Stimulated activated naive CD4-positive, alpha-beta T cell treated with Interleukin-2 at 50 U/mL for 16 hours (primary cell): ENCODE results near the gene MAN1B1.
"Not testable (repeated sequence)": the region's sequence is repeated elsewhere in the genome, so short reads cannot be mapped to it uniquely, and the experiment has no call there.

Source experiments
- DNase-seq: peaks from one replicate; lab custom pipeline; 2025; lab: John Stamatoyannopoulos, UW

The MAN1B1 gene

DNA sequence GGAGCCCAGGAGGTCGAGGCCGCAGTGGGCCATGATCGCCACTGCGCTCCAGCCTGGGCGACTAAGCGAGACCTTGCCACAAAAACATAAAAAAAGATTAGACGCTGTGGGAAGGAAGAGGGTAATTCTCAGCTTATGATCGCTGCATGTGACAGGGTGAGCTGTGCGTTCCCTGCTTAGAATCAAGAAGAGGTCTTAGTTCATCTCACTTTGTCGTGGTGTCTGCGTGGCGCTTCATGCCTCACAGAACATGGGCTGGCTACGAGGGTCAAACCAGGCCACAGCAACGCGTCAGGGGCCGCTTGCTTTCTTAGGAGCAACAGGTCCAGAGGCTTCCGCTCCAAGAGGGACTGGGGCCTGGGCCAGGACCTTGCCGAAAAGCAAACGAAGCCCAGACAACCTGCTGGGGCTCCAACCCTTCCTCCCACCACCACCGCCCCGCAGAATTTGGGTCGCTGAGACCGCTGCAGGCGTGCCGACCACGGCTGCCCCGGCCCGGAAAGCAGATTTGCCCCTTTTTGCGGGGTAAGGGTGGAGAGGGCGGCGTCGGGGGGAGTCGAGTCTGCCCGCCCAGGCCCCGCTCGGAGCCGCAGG lies 42.2 kb downstream of the MAN1B1 start:
- no peak for DNase-seq

DNA sequence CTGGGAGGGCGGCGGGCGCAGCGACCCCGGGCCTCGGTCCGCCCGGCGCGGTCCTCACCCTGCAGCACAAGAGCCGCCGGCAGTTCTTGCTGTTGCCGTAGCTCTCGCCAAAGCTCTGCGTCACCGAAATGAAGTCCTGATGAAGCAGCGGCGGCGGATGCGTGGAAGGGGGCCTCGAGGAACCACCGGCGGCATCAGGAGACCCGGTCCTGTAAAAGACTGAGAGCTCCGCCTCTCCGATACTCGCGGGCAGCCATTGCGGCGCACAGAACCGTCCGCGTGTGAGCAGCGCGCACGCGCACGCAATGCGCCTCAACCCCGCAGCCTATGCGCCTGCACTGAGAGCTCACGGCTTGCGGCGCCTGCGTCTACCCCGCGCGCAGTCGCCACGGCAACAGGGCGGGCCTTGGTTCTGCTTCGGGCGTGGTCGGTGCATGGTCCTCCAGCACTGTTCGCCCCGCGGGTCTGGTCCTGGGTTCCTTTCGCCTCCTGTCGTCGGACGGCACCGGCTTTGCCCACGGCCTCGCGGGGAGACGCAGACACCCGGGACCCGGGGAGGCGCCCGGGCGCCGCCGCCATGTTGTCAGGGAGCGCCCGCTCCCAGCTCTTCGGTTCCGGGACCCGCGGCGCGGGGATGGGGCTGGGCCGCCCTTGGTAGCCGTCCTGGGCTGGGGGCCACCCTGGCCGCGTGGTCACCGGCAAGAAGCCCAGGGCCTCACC lies 42.8 kb downstream of the MAN1B1 start:
- peak; percentile 90 for DNase-seq

DNA sequence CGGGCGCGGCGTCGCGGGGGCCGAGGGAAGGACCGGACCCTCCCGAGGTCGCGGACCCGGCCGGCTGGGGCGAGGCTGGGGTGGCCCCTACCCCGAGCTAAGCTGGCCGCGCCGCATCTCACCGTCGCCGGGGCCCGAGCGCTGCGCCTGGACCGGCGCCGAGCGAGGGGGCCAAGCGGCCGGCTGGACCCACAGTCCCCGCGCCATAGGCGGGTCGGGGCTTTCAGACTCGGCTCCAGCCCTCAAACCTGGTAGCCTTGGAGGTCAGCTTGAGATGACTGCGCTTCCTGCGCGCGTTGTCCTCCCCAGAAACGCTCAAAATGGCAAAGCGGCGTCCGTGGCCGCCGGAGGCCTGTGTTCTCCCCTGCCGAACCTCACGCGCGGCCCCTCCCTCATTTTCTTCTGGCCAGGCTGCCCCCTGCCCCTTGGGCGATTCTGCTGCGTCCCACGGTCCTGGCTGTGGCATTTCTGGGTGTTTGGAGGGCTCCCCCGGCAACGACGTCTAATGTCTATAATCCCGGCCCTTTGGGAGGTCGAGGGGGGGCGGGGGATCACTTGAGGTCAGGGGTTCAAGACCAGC lies 43.5 kb downstream of the MAN1B1 start:
- DNase-seq, result no peak

DNA sequence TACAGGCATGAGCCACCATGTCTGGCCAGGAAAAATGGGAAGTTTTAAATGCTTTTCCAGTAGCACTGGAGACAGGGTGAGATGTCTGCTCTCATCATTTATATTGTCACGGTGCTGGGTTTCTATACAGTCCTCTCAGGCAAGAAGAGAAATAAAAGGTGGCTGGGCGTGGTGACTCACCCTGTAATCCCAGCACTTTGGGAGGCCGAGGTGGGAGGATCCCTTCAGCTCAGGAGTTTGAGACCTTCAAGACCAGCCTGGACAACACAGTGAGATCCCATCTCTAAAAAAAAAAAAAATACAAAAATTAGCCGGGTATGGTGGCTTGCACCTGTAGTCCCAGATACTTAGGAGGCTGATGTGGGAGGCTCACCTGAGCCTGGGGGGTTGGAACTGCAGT lies 47.4 kb downstream of the MAN1B1 start:
- DNase-seq, result no peak

DNA sequence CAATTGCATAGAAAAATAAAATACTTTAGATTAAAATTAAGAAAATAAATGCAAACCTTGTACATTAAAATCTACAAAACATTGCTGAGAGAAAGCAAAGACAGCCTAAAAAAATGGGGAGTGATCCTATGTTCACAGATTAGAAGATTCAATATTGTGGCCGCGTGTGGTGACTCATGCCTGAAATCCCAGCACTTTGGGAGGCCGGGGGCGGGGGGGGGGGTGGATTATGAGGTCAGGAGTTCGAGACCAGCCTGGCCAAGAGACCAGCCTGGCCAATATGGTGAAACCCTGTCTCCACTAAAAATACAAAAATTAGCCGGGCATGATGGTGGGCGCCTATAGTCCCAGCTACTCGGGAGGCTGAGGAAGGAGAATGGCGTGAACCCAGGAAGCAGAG lies 48.4 kb downstream of the MAN1B1 start:
- DNase-seq, result not testable (repeated sequence)

DNA sequence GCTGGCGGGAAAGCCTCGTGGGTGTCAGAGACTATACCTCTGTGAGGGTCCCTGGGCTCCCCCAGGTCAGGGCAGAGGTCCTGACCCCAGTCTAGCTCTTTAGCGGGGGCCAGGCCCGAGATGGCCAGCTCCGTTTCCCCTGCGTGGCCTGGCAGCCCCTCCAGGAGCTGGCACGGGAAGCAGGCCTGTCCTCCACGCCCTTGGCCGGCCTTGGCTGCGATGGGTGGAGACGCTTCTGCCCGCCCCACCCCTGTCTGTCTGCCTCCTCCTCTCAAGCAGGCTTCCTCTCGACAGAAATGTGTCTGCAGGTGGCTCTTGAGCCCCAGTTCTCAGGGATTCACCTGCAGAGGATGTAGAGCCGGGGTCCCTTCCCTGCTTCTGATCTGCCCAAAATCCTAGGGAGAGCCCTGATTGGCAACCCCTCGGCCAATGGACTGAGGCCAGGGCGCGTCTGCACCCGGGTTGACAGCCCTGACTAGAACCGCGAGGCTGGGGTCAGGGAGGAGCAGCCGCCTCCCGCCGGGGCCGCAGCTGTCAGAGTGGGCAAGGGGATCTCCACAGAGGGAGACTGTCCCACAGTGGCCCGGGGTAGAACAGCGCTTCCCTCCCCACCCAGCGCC lies 49.6 kb downstream of the MAN1B1 start:
- DNase-seq, result no peak

DNA sequence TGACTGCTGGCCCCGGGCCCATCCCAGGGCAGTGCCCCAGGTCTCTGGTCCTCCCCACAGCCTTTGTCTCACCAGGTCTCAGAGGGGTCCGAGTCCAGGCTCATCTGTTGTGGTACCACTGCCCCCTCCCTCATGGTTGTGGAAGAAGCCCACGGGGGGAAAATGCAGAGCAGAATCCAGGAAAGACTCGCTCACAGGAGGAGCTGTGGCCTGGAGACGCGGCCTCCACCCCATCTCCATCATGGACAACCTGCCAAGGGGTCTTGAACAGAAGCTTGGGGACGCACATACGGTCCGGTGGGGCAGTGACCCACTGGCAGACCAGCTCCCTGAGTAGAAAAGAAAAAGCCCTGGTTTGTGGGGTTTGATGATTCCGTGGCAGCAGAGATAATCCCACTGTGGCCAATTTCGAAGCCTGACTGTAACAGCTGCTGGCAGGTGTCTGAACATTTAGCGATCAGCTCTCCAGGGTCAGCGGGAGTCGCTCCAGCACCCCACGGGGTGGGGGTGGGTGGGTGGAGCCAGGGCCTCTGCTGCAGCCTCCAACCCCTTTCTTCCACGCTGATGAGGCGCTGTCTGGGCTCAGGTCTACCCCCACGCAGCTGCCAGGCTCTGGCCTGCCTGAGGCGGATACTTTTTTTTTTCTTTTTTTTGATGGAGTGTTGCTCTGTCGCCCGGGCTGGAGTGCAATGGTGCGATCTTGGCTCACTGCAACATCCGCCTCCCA lies 50.3 kb downstream of the MAN1B1 start:
- DNase-seq, result no peak

DNA sequence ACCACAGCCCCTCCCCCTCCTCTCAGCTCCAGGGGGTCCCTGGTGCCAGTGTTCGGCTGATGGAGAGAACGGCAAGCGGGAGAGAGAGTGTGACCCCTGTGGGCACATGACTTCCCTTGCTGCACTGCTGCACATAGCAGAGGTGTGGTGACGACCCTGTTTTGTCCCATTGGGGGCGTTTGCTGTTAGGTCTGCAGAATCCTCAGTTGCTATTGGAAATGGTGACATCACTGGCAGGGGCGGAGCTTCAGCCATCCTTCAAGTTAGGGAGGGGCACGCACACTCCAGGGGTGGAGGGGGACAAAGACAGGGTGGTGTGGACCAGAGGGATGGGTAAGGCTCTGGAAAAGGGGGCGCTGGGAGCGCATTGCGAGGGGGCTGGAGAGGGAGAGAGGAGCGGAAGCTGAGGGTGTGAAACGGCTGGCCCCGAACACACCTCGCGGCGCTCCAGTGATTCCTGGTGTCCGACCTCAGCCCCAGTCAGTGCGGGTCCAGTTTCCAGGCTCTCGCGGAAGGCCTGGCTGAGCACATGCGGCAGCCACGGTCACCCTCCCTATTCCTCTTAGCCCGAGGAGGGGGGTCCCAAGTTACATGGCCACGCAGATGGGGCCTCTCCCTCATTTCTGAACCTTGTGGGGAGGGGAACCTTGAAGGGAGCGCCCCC lies 51.4 kb downstream of the MAN1B1 start:
- DNase-seq, result no peak

DNA sequence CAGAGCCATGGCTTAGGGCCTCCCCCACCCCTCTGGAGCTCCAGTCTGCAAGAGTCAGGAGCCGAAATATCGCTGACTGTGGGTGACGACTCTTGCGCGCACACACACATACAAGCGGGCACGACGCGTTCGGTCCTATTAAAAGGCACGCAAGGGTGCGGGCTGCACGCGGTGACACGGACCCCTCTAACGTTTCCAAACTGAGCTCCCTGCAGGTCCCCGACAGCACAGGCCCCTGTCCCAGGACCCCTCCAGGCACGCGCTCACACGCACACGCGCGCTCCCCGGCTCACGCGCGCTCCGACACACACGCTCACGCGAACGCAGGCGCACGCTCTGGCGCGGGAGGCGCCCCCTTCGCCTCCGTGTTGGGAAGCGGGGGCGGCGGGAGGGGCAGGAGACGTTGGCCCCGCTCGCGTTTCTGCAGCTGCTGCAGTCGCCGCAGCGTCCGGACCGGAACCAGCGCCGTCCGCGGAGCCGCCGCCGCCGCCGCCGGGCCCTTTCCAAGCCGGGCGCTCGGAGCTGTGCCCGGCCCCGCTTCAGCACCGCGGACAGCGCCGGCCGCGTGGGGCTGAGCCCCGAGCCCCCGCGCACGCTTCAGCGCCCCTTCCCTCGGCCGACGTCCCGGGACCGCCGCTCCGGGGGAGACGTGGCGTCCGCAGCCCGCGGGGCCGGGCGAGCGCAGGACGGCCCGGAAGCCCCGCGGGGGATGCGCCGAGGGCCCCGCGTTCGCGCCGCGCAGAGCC lies 52.1 kb downstream of the MAN1B1 start, which contains the start of gene GRIN1:
GRIN1 (plus strand) TSS at position 433 of the 746 bp plus-strand sequence. CDS start 333 bp downstream, outside the sequence.
- no peak for DNase-seq

DNA sequence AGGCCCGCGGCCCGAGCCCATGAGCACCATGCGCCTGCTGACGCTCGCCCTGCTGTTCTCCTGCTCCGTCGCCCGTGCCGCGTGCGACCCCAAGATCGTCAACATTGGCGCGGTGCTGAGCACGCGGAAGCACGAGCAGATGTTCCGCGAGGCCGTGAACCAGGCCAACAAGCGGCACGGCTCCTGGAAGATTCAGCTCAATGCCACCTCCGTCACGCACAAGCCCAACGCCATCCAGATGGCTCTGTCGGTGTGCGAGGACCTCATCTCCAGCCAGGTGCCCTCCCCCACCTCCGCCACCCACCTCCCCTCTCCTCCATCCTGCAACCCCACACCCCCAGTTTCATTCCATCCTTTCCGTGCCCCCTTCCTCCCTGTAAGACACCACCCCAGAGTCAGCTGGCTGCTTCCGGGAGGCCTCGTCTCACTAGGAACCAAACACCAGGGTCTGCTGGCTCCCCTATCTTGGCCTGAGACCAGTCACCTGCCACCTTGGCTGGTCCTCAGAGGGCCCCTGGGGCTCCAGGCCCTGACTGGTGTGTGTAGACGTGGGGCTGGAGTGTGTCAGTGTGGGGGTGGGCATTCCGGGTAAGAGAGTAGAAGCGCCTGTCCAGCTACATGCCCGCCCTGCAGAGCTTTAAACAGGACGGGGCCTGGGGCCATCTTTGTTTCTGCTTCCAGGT lies 52.8 kb downstream of the MAN1B1 start:
- no peak for DNase-seq

DNA sequence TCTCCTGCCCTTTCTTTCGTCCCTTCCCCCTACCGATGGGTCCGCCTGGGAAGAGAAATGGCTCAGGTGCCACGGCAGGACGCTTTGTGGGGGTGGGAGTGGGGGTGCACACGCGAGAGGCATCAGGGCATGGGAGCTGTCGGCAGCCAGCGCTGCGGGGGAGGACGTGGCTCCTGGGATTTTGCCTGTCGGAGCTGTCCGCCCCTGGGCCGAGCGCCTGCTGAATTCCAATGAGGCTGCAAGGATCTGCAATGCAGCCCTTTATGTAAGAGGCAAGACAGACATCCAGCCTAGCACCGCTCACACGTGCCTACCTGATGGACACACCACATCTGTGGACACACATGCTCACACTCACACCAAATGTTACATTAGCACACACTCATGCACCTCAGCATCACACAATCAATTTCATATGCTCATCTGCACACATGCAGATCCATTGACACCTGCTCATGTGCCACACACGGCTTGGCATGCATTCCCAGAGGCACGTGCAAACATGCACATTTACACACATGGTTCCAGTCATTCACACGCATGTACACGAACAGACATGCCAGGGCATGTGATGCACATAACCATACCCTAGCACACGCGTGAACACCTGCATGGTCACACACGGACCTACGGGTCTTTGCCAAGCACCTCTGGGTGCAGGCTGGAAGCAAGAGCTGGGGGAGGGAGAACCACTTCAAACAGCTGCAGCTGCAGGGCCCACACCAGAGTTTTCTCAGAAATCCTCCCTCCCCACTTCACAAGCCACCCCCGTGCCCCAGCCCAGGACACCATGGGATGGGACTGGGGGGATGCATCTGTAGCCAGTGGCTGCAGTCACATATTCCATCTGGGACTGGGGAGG lies 53.6 kb downstream of the MAN1B1 start:
- DNase-seq, result no peak

DNA sequence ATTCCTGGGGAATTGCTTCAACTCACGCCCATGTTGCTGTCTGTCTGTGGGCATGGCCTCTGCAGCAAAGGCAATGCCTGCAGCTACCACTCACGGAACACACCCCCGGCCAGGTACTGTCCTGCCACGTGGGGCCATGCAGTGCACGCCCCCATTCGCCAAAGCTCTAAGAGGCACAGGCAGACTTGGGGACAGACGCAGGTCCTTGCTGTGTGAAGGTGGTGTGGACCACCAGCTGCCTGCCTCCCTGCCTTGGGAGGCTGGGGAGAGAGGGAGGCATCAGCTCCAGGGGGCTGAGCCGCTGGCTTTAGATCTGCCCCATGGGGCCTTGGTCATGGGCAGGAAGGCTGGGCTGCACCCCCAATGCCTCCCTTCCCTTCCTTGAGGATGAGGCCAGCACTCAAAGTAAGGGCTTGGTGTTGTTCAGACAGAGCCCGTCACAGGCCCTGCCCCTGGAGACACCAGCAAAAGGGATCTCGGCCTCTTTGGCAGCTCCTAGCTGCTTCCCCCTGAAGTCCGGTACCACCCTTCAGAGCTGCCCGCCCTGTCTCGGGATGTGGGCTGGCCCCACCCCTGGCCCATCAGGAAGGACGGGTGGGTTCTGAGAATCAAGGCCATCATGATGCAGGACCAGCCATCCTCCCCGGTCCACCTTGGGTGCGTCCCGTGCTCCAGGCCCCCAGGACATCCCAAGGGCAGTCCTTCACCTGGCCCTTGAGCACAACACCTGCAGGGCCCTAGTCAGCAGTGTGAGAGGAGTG lies 54.4 kb downstream of the MAN1B1 start:
- DNase-seq, result no peak

DNA sequence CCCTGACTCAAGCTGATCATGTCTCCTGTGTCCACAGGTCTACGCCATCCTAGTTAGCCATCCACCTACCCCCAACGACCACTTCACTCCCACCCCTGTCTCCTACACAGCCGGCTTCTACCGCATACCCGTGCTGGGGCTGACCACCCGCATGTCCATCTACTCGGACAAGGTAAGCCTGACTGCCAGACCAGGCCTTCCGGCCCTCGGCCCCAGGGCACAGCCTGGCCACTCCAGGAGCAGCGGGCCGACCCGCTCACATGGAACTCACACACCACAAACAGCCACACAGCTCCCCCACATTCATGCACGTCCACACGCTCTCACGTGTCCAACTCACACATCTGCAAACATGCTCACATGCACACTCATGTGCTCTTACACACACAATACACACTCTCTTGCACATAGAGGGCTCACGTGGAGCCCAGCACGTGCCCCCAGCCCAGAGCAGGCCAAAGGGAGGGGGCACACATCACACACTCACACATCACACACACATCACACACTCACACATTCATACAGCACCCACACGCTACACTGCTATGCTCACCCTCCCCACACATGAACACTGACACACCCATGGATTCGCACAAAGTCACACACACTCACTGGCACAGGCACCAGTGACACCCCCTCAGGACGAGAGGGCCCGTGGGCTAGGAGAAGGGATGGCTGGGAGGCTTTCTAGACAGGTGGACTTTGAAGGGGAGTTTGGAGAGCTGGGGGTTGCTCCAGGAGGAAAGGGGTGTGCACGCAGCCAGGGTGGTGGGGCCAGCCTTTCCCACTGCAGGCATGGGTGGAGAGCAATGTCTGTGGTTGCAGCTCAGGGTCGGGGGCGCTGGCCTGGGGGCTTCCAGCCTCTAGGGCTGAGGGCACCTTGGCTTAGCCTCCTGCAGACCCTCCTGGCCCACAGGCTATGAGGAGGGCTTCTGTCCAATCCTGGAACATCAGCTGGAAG lies 55.5 kb downstream of the MAN1B1 start:
- no peak for DNase-seq

DNA sequence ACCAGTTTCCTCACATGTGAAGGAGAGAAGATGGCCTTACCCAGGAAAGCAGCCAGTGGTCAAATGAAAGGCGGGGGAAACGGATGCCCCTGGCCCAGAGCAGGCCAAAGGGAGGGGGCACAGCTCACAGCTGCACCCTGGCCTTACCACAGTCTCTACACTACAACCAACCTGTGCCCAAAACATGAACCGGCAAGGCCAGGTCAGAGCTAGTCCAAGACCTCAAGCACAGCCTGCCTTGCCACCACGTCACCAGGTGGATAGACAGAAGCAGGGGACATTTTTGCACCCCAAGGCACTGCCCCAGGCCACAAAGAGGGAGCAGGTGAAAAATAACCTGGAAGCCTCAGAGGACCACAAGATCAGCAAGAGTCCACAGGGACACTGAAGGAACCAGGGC lies 56.7 kb downstream of the MAN1B1 start:
- no peak for DNase-seq

DNA sequence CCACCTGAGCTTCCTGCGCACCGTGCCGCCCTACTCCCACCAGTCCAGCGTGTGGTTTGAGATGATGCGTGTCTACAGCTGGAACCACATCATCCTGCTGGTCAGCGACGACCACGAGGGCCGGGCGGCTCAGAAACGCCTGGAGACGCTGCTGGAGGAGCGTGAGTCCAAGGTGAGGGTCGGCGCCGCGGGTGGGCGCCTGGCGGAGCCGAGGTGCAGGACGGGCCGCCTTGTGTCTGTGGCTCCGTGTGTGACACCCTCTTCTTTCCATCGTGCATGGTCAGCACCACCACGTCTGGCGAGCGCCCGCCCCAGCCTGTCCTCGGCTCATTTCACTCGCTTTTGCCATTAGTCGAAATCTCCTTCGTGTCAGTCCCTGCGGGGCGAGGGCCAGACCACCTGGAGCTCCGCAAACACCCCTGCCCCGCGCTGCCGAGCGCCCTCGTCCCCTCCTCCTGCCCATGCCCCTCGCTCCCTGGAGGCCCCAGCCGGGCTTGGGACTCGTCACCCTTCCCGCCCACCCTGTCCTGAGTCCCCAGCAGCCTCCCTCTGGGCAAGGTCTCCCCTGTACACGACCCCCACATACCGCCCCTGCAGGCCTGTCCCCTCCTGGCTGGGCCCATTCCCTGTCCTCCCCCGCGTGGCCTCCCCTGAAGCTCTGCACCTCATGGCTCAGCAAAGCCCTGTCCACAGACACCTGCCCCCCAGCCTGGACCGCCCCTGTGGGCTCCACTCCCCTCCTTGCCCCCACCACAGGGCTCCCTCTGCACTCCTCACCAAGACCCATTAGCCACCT lies 59.1 kb downstream of the MAN1B1 start:
- DNase-seq, result no peak

DNA sequence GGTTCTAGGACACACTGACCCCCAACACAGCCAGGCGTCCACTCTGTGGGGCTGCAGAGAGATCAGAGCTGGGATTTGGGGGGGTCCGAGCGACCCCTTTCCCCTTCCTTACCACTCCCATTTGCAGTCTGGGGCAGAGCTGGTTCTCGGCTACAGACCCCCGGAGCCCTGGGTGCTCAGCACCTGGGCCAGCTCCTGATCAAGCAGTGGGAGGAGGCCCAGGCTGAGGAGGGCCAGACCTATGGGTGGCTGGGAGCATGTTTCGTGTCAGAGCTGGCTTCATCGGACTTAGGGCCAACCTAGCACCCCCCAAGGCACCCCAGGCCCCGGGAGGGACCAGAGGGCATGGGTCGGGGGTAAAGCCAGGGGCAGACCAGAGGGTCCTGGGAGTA lies 59.7 kb downstream of the MAN1B1 start:
- no peak for DNase-seq
